Measurements from ENCODE around the gene DIO3. TPM values are rescaled to one million over a fixed set of nuclear protein-coding genes. Genes with fewer than 3 reads are reported as not detected.

DIO3 gene
- total RNA-seq, 1 experiment from 2014 or later = 0.26 TPM

GRCh38 chr14:101583715-101584054 lies 22.4 kb downstream of the DIO3 start:
- Histone ChIP-seq H3F3A (ENCODE audit: insufficient read depth, low read depth) (no peaks in the 10 kb centered on the region), H3K27ac (no peak overlapping the region), H3K4me3 (no peak overlapping the region), H3K36me3 (ENCODE audit: low read depth) (no peaks in the 10 kb centered on the region), H3K27me3 (ENCODE audit: insufficient read depth, low read depth) (peaks cover 40% of the 10 kb centered on the region), H2AFZ (no peak overlapping the region), H3K79me2 (ENCODE audit: low read depth) (no peaks in the 10 kb centered on the region), H3K9me2 (ENCODE audit: insufficient read depth) (no peaks in the 10 kb centered on the region), H3K9me3 (ENCODE audit: insufficient read depth, low read depth) (no peaks in the 10 kb centered on the region), H4K20me1 (ENCODE audit: insufficient read depth) (no peaks in the 10 kb centered on the region), H3K4me2 (no peak overlapping the region), H3K4me1 (replicated peaks; ENCODE audit: insufficient read depth) (no peaks in the 10 kb centered on the region)
- no TSS peak for BruUV-seq (replicated peaks)
- ChIA-PET POLR2A (ENCODE audit: unreplicated experiment) (no interaction called here), CTCF (no interaction called here)
- no peak for TF ChIP-seq CTCF (conservative IDR thresholded peaks at IDR 0.05)
- no peak for TF ChIP-seq EZH2 (IDR thresholded peaks at IDR 0.05; ENCODE audit: low read depth)
- no peak for DNase-seq
- intact Hi-C loops (cut with micrococcal nuclease; ENCODE audit: unreplicated experiment) = no loop called here

GRCh38 chr14:101584055-101584859 lies 23.0 kb downstream of the DIO3 start:
- BruUV-seq (replicated peaks) = no TSS peak
- no peaks in the 10 kb centered on the region for H4K20me1 ChIP-seq (ENCODE audit: insufficient read depth)
- no peak overlapping the region for H3K4me3 ChIP-seq
- H3K27me3 ChIP-seq (ENCODE audit: insufficient read depth, low read depth) = peaks cover 39% of the 10 kb centered on the region
- H3K4me2 ChIP-seq = no peak overlapping the region
- intact Hi-C loops (cut with micrococcal nuclease; ENCODE audit: unreplicated experiment) = no loop called here
- H3K36me3 ChIP-seq (ENCODE audit: low read depth) = no peaks in the 10 kb centered on the region
- no peaks in the 10 kb centered on the region for H3K4me1 ChIP-seq (replicated peaks; ENCODE audit: insufficient read depth)
- no peak overlapping the region for H3K27ac ChIP-seq
- H3K9me2 ChIP-seq (ENCODE audit: insufficient read depth) = no peaks in the 10 kb centered on the region
- DNase-seq = no peak
- H2AFZ ChIP-seq = no peak overlapping the region
- TF ChIP-seq CTCF (conservative IDR thresholded peaks at IDR 0.05) (no peak), EZH2 (IDR thresholded peaks at IDR 0.05; ENCODE audit: low read depth) (no peak)
- ChIA-PET CTCF (interaction anchor here (0.7 kb wide), 1 partner anchor 937 kb away, joined by 3 read pairs; no protein-coding TSS in a partner anchor), POLR2A (ENCODE audit: unreplicated experiment) (no interaction called here)
- H3K9me3 ChIP-seq (ENCODE audit: insufficient read depth, low read depth) = no peaks in the 10 kb centered on the region
- H3K79me2 ChIP-seq (ENCODE audit: low read depth) = no peaks in the 10 kb centered on the region
- no peaks in the 10 kb centered on the region for H3F3A ChIP-seq (ENCODE audit: insufficient read depth, low read depth)

- H3K4me3 ChIP-seq = no peak overlapping the region
- POLR2A ChIA-PET (ENCODE audit: unreplicated experiment) = interaction anchor here (0.6 kb wide), 1 partner anchor 18 kb away, joined by 18 read pairs; no protein-coding TSS in a partner anchor
Observed at GRCh38 chr14:101585211-101585610, 23.9 kb downstream of the DIO3 start.

More at GRCh38 chr14:101585211-101585610, 23.9 kb downstream of the DIO3 start:
- CTCF ChIA-PET = no interaction called here
- Histone ChIP-seq H3K79me2 (ENCODE audit: low read depth) (no peaks in the 10 kb centered on the region), H3K27ac (no peak overlapping the region), H3K27me3 (ENCODE audit: insufficient read depth, low read depth) (peaks cover 29% of the 10 kb centered on the region), H3F3A (ENCODE audit: insufficient read depth, low read depth) (no peaks in the 10 kb centered on the region), H3K9me3 (ENCODE audit: insufficient read depth, low read depth) (no peaks in the 10 kb centered on the region), H3K4me1 (replicated peaks; ENCODE audit: insufficient read depth) (no peaks in the 10 kb centered on the region), H4K20me1 (ENCODE audit: insufficient read depth) (no peaks in the 10 kb centered on the region), H2AFZ (no peak overlapping the region), H3K36me3 (ENCODE audit: low read depth) (no peaks in the 10 kb centered on the region), H3K4me2 (no peak overlapping the region), H3K9me2 (ENCODE audit: insufficient read depth) (no peaks in the 10 kb centered on the region)
- intact Hi-C loops (cut with micrococcal nuclease; ENCODE audit: unreplicated experiment) = no loop called here
- no TSS peak for BruUV-seq (replicated peaks)
- TF ChIP-seq CTCF (conservative IDR thresholded peaks at IDR 0.05) (no peak), EZH2 (IDR thresholded peaks at IDR 0.05; ENCODE audit: low read depth) (no peak)
- no peak for DNase-seq
